A673 (cell line): Measurements from ENCODE around the gene ACTR3.

ENCODE experiments used
- EZH2 ChIP-seq: fragments of 200-600 bp; sonication (generic); IDR thresholded peaks from 2 replicates; pipeline ENCODE4 v1.6.1; 2017; ENCODE audit warnings: borderline replicate concordance, low read depth, mild to moderate bottlenecking, mixed read lengths, antibody characterized with exemption, low read length; ENCODE audit not compliant: poor library complexity, severe bottlenecking
- TF ChIP-seq, protein P1 (sequence below): fragments of 300-800, 200-600 bp; sonication (generic); conservative IDR thresholded peaks from 2 replicates; pipeline ENCODE4 v1.5.1; 2017; ENCODE audit warnings: low read depth, mild to moderate bottlenecking, antibody characterized with exemption, low read length, moderate library complexity, mixed read lengths

DNA sequence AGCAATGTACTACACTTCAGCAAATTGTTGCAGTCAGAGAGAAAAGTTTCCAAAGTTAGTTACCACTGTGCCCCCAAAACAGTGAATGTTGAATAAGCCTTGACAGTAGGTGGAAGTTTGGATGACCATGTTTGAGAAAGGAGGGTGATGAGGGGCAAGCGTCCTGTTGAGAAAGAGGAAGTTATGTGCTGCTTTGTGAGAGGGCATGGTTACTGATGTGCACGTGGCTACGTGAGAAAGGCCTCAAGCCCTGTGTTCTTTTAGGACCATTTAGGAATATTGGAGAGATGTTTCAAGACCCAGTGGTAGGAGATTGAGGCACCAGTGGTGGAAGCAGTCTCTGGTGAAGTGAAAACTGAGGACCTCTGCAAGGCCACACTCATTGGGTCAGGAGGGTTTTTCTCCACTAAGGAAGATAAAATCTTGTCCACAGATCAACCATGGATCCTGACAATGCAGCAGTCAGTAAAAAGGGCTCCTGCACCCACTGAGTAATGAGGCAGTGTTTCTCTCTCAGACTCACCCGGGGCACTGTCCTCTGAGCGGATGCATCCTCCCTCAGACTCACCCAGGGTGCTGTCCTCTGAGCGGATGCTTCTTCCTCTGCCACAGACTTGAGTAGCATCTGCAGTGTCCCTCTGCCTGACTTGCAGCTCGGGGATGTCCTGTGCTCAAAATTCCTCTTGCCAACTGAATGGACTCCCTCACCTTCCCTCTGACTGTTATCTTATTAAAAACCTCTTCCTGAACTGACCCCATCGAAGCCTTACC, 34.7 kb upstream of the ACTR3 start:
- TF ChIP-seq, protein P1, sequence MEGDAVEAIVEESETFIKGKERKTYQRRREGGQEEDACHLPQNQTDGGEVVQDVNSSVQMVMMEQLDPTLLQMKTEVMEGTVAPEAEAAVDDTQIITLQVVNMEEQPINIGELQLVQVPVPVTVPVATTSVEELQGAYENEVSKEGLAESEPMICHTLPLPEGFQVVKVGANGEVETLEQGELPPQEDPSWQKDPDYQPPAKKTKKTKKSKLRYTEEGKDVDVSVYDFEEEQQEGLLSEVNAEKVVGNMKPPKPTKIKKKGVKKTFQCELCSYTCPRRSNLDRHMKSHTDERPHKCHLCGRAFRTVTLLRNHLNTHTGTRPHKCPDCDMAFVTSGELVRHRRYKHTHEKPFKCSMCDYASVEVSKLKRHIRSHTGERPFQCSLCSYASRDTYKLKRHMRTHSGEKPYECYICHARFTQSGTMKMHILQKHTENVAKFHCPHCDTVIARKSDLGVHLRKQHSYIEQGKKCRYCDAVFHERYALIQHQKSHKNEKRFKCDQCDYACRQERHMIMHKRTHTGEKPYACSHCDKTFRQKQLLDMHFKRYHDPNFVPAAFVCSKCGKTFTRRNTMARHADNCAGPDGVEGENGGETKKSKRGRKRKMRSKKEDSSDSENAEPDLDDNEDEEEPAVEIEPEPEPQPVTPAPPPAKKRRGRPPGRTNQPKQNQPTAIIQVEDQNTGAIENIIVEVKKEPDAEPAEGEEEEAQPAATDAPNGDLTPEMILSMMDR, result no peak
- no peak for TF ChIP-seq EZH2
